Forelimb muscle (tissue), 1 donor: Measurements from ENCODE around the gene MPI. TPM values are rescaled to one million over a fixed set of nuclear protein-coding genes. Genes with fewer than 3 reads are reported as not detected.
A peak's percentile ranks its signal among the peaks of the same experiment; 100 is the strongest.
"Not testable (repeated sequence)": the region's sequence is repeated elsewhere in the genome, so short reads cannot be mapped to it uniquely, and the experiment has no call there.

Experiments
- DNase-seq: peaks from one replicate; pipeline ENCODE4 v3.0.0-alpha.2; 2013; ENCODE audit warnings: low read depth
- polyA plus RNA-seq: library from polyadenylated mRNA; unstranded; fragments of 120-200 nt; gene quantifications from one replicate; pipeline ENCODE4 v1.2.1, GENCODE V29; 2013; ENCODE audit not compliant: insufficient read length

MPI gene
- polyA plus RNA-seq, 1 donor = 53.6 TPM

- no peak for DNase-seq
Measured at GRCh38 chr15:74891469-74891868, 1.6 kb downstream of the MPI start.

GRCh38 chr15:74892313-74892712 lies 2.5 kb downstream of the MPI start:
- DNase-seq = no peak

DNA sequence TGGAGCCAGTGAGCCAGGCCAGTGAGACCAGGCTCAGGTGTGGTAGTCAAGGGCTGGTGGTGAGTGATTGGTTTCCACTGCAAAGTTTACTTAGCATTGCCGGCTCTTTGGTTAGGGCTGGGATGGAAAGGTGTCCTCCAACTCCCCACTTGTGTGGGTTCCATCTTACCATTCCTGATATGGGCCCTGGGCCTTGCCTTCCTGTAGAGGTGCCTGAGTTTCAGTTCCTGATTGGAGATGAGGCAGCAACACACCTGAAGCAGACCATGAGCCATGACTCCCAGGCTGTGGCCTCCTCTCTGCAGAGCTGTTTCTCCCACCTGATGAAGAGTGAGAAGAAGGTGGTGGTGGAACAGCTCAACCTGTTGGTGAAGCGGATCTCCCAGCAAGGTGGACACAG lies 3.1 kb downstream of the MPI start:
- no peak for DNase-seq

GRCh38 chr15:74893627-74894026 lies 3.8 kb downstream of the MPI start:
- no peak for DNase-seq

DNA sequence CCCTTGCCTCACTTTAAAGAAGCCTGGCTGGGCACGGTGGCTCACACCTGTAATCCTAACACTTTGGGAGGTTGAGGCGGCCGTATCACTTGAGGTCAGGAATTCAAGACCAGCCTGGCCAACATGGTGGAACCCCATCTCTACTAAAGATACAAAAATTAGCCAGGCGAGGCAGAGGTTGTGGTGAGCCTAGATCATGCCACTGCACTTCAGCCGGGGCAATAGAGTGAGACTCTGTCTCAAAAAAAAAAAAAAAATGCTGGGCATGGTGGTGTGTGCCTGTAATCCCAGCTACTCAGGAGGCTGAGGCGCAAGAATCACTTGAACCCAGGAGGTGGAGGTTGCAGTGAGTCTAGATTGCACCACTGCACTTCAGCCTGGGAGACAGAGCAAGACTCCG lies 4.5 kb downstream of the MPI start:
- not testable (repeated sequence) for DNase-seq

GRCh38 chr15:74895830-74896229 lies 6.0 kb downstream of the MPI start:
- no peak for DNase-seq

- DNase-seq = no peak
Measured at GRCh38 chr15:74896316-74896715, 6.5 kb downstream of the MPI start.

- no peak for DNase-seq
Measured at GRCh38 chr15:74897300-74897701, 7.5 kb downstream of the MPI start.

DNA sequence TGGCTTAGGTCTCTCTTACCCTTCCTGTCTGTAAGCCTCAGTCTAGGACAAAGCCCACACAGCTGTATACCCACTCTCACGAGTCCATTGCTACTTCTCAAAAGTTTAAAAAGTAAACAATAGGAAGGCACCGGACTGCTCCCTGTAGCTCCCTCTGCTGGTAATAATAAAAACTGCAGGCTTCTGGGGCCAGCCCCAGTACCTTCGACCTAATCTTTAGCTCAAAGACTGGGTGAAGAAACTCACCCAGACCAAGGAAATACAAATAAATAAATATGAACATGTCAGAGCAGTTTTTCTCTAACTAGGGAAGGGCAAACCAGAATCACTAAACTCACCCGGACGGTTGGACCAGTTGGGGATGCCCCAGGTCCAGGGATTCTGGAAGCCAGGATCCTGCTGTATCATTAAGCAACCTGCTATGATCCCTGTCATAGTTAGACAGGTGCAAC lies 11.8 kb downstream of the MPI start:
- DNase-seq = no peak

DNA sequence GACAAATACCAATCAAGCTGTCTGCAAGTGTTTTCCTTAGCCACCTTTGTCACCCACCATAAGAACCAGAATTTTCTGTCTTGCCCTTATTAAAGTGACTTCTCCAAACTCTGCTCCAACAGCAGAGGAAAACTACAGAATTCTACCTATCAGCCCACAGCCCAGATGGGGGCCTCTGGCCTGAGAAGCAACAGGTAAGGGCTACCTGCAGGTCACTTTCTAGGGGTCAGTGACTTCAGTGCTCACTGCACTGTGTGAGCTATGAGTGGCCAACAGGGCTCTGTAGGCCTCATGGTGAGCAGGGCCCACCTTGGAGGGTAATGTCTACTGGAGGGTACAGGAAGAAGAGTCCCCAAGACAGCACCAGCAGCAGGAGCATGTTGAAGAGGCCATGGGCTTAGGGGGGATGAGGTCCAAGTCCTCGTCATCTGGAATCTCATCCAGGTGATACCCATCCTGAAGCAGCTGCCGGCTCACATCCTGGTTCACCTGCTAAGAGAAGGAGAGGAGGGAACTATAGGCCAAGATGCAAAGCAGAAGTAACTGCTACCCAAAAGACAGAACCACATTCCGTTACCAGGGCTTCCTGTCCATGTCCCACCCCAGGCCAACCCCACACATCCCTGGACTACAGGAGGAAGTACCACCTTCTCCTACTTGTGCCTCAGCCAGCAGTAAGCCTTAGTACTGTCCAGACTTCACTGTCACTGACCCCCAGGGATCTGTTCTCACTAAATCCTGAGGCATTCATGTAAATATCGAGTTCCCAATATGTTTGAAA lies 12.6 kb downstream of the MPI start:
- no peak for DNase-seq

- DNase-seq = no peak
Measured at GRCh38 chr15:74903676-74904075, 13.8 kb downstream of the MPI start.

- no peak for DNase-seq
Measured at GRCh38 chr15:74904190-74904805, 14.5 kb downstream of the MPI start.

- DNase-seq = no peak
Measured at GRCh38 chr15:74906067-74906449, 16.2 kb downstream of the MPI start.

GRCh38 chr15:74906450-74907162 lies 16.8 kb downstream of the MPI start, which contains the start of gene FAM219B:
Gene FAM219B, minus strand, starts transcription at chr15:74906851. Its CDS starts 51 bp downstream, at chr15:74906800.
- DNase-seq = peak; percentile 69

GRCh38 chr15:74907163-74907870 lies 17.5 kb downstream of the MPI start:
- DNase-seq = no peak

DNA sequence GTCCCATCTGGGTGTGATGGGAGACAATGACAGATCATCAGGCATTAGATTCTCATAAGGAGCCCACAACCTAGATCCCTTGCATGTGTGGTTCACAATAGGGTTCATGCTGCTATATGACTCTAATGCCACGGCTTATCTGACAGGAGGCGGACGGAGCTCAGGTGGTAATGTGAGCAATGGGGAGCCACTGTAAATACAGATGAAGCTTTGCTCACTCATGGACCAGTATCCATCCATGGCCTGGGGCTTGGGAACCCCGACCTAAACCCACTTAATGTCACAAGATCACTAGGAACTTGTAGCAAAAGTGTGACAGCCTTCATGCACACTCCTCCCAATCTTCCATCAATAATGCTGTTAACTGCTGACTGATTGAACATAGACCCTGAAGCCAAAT lies 18.8 kb downstream of the MPI start:
- no peak for DNase-seq

GRCh38 chr15:74913041-74913440 lies 23.2 kb downstream of the MPI start:
- no peak for DNase-seq

- DNase-seq = not testable (repeated sequence)
Measured at GRCh38 chr15:74913799-74914198, 24.0 kb downstream of the MPI start.

GRCh38 chr15:74917676-74918075 lies 27.8 kb downstream of the MPI start:
- no peak for DNase-seq

DNA sequence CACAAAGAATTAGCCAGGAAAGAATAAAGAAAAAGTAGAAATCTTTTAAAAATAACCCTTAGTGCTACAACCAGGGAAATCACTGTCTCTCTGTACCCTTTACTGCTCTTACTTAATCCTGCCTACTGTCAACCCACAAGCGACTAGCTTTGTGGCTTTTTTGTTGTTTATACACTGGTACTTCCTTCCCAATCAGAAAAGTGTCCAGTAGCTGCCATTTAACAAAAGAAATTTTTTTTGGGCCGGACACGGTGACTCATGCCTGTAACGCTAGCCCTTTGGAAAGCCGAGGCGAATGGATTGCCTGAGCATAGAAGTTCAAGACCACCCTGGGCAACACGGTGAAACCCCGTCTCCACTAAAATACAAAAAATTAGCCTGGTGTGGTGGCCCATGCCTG lies 30.6 kb downstream of the MPI start:
- DNase-seq = no peak

GRCh38 chr15:74924525-74924924 lies 34.7 kb downstream of the MPI start:
- no peak for DNase-seq

DNA sequence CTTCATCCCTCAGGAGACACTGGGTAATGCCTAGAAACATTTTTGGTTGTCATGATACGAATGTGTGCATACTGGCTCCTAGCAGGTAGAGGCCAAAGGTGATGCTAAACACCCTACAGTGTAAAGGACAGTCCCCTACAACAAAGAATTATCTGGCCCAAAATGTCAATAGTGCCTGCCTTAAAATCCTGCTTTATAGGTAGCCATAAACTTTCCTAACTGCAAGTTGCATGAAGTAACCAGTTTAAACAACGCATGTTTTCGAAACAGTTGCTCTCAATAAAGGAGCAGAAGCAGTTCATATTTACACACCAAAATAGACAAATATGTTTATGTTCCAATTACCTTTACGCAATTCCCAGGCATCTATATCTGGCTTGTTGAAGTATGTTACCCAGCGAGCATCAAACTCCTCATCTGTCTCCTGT lies 38.9 kb downstream of the MPI start:
- no peak for DNase-seq
